Tongue (tissue), 2 donors: ENCODE measurements around the gene WNT5B. TPM values are rescaled to one million over a fixed set of nuclear protein-coding genes. Genes with fewer than 3 reads are reported as not detected.

Source experiments
- DNase-seq: peaks from one replicate; pipeline ENCODE4 v3.0.0-alpha.2; 2015
- total RNA-seq: library from RNA; depleted of rRNA; stranded (reverse); fragments of >200 nt; gene quantifications from one replicate; pipeline ENCODE4 v1.2.3, GENCODE V29; 2014

The WNT5B gene
- total RNA-seq, 1 donor from 2014 or later, result 16.1 TPM

DNA sequence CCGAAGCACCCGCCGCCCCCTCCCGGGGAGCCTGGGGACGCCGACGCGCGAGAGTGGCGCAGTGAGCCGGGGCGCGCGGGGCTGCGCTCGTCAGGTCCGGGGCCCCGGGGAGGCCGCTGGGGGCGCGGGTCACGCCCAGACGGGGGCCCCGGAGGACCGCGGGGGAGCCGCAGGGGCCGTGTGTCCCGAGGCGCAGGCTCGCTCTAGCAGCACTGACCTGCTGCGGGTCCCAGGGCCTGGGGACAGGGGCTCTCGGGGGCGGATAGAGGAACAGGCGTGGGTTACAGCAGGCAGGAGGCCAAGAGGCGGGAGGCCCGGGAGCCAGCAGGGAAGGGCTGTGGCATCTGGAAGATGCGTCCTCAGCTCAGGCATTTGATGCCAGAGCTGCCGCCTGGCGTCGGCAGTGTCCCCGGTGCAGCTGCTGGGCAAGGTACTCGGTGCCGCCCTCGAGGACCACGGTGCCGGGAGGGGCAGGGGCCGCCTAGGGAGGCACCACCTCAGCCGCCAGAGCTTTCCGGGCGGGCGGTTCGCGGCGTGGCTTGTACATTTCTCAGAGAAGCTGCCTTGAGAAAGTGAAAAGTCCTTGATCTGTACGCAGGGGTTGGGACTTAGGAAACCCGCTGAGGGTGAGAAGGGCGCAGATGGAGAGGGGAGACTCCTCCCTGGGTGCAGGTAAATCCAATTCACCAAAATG is 1.2 kb downstream of the WNT5B start:
- DNase-seq, result peak; percentile 79

DNA sequence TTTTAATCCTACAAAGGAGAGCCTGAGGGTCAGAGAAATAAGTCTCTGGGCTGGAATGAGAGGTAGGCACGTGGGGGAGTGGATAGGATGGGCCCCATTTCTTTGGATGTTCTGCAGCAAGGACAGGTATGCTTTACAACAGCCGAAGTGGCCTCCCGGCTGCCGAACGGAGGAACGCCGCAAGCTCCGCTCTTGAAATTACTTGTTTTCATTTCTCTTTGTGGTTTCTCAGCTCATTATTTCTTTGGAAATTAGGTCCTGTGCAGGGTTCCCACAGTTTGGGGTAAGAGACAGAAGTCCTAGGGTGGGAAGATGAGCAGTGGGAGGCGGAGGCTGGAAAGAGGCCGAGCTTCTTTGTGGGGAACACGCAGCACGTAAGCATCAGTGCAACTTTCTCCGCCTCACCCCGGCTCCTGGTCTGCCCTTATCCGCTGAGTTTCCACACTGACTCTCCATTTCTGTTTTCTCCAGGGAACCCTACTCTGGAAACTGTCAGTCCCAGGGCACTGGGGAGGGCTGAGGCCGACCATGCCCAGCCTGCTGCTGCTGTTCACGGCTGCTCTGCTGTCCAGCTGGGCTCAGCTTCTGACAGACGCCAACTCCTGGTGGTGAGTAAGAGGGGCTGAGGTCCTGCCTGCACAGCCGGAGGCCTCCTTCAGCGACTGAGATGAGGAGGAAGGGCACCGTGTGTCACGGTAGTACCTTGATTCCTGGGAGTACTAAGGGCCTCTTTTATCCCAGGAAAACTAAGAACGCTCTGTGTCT is 2.0 kb downstream of the WNT5B start:
- DNase-seq, result peak; percentile 51

DNA sequence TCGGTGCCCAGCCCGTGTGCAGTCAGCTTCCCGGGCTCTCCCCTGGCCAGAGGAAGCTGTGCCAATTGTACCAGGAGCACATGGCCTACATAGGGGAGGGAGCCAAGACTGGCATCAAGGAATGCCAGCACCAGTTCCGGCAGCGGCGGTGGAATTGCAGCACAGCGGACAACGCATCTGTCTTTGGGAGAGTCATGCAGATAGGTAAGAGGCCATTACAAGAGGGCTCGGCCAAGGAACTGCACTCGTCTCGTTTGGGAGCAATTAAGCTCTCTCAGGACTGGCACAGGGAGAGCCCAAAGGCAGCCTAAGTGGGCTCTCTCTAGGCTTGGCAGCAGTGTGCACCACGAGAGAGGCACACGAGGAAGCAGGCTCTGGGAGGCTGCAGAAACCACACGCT is 3.7 kb downstream of the WNT5B start:
- no peak for DNase-seq

DNA sequence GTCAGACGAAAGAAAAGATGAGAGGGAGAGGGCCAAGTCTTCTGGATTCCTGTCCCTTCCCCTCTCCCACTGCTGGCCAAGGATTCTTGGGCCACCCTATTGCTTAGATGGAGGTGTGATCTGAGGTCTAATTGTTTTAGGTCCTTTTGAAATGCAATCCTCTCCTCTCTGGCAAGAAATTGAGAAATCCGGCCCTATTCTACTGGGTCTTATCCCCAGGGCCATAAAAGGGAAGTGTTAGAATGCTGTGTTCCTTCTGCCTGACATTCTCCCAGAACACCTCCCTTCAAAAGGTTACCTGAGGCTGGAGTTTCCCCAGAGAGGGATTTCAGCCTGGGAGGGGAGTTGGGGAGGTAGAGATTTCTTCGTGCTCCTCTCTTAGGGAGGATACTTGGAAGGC is 4.4 kb downstream of the WNT5B start:
- DNase-seq, result no peak

DNA sequence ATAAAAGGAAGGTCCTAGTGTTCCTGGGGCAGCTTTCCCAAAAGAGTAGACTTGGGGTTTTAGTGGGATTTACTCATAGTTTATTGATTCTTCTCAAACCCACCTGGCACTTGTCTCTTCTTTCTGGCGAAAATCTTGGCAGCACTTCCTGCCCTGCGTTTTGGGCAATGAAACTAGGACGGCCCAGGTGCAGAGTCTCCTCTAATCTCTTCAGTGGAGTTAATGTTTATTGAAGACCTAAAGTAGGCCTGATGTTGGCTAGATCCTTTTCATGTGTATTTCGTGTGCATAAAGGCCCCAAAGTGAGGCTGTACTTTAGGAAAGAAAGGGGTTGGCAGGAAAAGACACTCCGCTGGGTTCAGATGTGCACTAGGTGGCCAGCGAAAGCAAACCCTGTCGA is 5.1 kb downstream of the WNT5B start:
- DNase-seq, result no peak

DNA sequence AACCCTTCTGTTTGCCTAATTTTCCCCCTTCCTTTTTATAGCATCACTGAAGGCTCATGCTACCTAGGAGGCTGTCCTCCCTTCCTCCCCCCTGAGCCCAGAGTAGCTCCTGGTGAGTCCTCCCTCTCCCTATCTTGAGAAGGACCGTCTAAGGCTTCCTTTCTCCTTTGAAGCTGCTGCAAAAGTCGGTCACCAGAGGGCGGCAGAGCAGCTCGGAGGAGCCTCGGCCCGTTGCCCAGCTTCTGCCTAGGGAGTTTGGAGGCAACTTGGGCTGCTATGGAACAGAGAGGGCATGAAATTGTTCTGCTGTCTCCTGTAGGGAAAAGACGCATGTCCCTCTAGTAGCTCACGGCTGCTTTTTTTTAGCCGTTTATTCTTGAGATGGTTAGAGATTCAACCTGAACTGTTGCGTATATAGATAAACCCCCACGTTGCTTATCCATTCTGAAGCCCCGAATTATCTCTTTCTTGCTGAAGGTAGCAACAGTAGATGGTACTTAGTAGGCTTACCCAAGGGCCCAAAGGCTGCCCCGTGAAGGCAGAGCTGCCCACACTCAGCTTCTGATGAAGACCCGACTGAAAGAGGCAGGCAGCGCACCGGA is 5.7 kb downstream of the WNT5B start:
- peak; percentile 88 for DNase-seq

DNA sequence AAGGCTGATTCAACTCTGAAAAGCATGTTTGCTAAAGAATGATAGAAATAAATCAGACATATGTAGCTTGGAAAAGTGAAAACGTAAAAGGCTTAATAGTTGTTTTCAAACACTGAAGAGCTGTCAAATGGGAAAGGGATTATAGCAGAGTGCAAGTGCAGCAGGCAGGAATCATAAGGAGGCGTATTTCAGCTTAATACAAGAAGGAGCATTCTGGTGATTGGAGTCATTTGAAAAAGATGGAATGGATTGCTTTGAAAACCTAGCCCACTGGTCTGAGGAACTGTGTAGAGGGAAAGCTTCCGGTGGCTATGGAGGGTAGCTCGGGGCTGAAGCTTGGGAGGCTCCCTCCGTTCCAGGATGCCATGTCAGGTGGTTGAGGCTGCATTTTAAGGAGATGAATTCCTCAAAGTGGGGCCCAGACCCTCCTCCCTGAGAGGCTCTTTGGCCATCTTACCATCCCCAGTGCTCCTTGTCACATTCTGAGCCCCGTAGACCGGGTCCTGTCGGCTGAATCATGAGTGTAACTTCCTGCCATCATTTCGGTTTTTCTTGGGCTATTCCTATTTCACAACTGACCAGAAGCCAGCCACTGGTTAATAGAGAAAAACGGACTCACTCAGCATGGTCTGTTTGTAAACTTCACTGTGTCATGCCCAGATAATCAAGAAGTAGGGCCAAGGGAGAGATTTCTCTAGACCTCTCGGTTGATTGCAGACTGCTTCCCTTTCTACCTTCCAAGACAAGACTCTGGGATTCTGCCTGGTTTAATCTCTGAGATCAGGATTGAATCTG is 6.5 kb downstream of the WNT5B start:
- DNase-seq, result no peak

DNA sequence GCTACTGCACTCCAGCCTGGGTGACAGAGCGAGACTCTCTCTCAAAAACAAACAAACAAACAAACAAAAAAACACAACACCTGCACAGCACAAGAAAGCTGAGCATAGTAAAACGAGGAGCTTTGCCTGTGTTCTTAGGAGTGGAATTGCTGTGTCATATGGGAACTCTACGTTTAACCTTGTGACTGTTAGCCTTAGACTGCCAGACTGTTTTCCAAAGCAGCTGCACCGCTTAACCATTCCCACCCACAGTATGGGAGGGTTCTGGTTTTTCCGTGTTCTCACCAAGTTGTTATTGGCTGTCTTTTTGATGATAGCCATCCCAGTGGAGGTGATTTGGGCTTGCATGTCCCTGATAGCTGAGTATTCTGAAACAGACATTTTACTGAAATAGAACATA is 9.2 kb downstream of the WNT5B start:
- no peak for DNase-seq

DNA sequence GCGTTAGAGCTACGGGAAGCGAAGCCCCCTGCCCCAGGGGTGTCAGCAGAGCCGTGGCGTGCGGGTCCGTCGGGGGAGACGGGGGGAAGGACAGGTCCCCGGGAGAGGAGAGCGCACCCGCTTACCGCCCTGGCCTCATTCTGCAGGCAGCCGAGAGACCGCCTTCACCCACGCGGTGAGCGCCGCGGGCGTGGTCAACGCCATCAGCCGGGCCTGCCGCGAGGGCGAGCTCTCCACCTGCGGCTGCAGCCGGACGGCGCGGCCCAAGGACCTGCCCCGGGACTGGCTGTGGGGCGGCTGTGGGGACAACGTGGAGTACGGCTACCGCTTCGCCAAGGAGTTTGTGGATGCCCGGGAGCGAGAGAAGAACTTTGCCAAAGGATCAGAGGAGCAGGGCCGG is 10.5 kb downstream of the WNT5B start:
- DNase-seq, result no peak

DNA sequence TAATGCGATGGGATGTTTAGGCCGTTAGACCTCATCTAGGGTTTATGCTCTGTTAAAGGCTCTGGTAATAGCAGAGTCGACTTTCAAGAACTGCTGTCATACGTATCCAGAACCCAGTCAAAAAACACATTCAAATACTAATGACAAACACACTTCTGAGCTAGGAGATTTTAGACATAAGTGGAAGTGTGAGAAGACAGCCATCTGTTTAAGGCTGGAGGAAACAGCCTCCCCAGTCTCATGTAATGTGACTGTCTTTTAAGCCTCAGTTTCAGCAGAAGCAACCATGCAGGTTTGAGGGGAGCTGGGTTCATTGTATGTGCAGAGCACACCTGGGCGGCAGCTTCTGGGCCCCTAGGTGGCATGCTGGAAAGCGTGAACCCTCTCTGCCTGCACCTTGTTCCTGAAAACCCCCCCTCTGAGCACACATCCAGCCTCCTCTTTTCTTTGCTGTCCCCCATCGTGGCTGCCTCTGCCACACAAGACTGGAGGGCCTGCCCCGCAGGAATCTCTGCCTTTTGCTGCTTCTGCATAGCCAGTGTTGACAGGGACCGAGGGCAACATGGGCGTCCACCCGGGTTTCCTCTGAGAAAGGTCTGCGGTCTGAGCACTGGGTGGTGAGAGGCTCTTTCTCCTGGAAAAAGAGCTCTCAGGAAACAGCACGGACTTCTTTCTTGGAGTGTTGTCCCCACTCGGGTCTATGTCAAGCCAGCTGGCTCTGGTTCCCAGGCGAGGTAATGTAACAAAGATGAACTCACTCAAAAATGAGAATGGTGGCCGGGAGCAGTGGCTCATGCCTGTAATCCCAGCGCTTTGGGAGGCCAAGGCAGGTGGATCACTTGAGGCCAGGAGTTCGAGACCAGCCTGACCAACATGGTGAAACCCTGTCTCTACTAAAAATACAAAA is 11.6 kb downstream of the WNT5B start:
- DNase-seq, result peak; percentile 52

DNA sequence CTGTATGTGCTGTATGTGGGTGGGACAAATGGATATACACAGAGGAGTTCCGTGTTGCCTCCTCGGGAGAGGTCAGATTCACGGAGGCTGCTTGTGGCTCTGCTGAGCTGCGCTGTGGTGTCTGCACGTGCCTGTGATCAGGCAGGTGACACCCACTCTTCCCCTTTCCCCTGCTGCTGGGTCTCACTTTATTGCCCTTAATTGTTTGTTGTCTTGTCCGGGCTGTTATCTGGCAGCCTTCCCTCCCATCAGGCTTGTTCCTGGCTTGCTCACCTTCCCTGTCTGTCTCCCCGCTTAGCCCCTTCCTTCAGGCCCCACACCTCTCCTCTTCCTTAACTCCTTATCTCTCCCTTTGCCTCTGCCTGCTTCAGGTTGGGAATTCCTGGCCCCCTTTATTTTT is 13.5 kb downstream of the WNT5B start:
- DNase-seq, result no peak

DNA sequence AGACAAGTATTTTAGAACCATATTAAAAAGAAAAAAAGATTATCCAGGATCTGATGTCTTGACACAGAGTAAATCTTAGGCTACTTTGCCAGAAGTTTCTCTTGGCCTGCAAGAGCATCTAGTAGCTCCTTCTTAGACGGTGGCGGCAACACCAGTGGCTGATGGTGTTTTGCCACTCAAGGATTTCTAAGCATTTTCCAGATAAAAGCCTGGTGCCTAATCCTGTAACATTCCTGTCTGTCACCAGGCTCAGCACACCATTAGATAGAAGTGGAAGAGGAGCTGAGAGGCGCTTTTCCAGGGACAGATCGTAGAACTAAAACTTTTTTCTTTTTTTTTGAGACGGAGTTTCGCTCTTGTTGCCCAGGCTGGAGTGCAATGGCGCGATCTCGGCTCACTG is 14.0 kb downstream of the WNT5B start:
- DNase-seq, result no peak

DNA sequence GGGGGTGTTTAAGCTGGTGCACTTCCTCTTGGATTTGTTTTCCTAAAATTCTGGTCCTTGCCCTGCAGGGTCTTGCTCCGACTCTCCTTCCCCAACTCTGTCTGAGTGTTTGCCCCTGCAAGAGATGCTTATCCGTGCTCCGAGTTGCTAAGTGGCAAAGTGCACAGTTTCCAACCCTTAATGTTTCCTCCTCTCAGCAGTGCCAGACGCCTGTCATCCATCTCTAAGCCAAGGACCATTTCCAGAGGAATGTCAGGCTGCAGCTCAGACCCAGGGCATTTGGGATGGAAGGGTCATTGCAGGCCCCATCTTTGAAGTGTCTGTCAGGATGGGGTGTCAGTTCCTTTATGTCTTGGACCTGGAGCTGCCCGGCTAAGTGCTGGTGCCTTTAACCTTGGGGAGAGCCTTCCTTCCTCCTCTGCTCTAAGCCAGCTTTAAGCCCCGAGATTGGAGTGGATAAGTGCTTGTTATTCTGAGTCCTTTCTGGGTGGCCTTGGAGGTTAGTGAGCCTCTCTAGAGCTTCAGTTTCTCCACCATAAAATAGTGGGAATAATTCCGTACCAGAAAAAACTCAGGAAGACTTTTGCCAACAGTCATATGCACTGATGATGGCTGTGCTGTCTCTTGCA is 15.0 kb downstream of the WNT5B start:
- no peak for DNase-seq

DNA sequence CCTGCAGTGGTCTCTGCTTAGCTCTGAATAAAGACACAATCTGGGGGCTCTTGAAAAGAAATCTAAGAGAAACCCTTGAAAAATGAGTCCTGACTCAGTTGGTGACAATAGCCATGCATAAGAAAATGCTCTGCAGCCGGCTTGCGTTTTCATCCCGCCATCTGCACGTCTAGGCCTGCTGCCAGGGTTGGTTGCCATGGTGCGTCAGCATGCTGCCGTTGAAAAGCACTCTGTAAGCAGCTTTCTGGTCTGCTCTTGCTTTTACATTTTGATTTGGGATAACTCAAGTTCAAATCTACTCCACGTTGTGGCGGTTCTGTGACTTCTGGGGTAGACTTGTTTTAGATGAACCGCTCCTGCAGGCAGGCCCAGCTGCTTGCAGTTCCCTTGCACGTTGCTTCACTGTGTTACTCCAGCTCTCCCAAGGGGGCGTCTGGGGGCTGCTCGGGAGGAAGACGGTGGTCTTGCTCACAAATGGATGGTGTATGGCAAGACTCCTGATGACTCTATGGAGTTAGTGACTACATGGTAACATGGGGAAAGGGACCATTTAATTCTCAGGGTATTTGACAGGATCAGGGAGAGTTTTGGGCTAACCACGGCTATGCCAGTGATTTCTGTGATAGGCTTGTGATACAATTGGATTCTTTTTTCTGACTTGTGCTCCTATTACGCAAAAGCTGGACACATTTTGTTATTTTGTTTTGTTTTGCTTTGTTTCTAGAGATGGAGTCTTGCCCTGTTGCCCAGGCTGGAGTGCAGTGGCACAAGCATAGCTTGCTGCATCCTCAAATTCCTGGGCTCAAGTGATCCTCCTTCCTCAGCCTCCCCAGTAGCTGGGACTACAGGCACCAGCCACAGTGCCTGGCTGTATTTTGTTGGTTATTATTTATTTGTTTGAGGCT is 15.8 kb downstream of the WNT5B start:
- peak; percentile 95 for DNase-seq

DNA sequence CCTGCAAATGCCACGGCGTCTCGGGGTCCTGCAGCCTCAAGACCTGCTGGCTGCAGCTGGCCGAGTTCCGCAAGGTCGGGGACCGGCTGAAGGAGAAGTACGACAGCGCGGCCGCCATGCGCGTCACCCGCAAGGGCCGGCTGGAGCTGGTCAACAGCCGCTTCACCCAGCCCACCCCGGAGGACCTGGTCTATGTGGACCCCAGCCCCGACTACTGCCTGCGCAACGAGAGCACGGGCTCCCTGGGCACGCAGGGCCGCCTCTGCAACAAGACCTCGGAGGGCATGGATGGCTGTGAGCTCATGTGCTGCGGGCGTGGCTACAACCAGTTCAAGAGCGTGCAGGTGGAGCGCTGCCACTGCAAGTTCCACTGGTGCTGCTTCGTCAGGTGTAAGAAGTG is 16.8 kb downstream of the WNT5B start:
- DNase-seq, result no peak

DNA sequence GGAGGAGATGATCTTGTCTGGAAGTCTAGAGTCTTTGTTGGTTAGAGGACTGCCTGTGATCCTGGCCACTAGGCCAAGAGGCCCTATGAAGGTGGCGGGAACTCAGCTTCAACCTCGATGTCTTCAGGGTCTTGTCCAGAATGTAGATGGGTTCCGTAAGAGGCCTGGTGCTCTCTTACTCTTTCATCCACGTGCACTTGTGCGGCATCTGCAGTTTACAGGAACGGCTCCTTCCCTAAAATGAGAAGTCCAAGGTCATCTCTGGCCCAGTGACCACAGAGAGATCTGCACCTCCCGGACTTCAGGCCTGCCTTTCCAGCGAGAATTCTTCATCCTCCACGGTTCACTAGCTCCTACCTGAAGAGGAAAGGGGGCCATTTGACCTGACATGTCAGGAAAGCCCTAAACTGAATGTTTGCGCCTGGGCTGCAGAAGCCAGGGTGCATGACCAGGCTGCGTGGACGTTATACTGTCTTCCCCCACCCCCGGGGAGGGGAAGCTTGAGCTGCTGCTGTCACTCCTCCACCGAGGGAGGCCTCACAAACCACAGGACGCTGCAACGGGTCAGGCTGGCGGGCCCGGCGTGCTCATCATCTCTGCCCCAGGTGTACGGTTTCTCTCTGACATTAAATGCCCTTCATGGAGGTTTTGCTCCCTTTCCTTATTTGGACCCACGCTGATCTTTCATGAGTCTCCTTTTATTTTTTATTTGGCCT is 17.7 kb downstream of the WNT5B start:
- DNase-seq, result no peak

DNA sequence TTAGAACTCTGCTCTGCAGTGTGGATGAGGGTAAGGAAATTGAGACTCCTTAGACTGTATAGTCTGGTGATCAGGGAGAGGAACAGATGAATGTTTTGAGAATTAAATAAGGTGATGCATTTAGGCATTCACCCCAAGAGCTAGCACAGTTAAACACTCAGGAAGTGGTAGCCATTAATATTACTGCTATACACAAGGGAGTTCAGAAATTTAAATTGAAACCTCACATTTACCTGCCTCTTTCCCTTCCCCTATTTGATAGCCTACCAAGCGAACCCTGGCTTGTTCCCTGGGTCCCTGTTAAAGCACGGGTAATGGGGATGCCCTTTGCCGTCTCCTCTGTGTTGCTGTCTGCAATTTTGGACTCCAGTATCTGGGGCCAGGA is 18.2 kb downstream of the WNT5B start:
- no peak for DNase-seq

DNA sequence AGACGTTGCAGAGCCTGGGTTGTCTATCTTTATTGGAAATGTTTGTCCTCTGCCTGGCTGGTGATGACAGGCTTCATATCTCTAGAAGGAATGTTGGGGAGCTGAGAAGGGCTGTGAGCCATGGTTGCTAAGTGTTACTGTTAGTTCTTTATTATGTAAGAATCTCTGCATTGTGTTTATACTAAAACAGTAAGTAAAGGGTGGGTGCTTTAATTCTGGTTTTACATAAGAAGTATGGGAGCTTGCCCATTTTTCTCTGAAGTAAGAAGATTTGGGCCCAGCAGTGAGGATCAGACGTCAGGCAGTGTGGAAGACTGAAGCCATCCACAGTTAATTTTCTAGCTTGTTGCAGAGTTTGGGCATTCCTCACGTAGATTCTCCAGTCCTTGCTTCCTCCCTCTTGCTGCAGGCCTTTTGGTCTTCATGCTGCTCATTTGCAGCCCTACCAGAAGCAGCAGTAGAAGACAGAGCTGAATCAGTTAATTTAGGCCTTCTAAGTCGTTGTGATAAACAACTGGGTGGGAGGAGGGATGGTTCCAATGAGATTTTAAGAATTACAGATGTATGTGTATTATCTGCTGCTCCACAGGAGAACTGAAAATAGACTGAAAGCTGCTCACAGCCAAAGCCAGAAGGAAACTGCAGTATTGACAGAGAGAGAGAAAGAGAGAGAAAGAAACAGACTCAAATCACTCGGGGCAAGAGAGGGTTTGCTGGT is 21.4 kb downstream of the WNT5B start:
- DNase-seq, result no peak

DNA sequence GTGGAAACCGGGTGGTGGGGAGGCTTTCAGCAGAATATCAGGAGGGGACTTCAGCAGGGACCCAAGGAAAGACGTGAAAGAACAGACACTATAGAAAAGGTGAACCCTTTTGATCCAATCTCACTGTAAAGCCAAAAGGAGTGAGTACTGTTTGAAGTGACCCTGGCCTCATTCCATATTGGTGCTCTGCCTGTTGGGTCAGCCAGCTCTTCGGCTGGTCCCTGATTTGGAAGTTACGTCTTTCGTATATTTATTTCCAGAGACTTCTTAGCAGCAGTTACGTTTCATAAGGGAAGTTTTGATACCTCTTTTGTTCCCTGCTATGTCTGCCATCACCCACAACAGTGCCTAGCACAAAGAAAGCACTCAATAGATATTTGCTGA is 21.9 kb downstream of the WNT5B start:
- DNase-seq, result no peak
